ENCODE measurements around the gene ITGA11. TPM values are rescaled to one million over a fixed set of nuclear protein-coding genes. Genes with fewer than 3 reads are reported as not detected.
A peak's percentile ranks its signal among the peaks of the same experiment; 100 is the strongest.

ITGA11 gene
- polyA plus RNA-seq, 1 of the 3 experiments (the other 2 are of a cell fraction), result 0.49 TPM

DNA sequence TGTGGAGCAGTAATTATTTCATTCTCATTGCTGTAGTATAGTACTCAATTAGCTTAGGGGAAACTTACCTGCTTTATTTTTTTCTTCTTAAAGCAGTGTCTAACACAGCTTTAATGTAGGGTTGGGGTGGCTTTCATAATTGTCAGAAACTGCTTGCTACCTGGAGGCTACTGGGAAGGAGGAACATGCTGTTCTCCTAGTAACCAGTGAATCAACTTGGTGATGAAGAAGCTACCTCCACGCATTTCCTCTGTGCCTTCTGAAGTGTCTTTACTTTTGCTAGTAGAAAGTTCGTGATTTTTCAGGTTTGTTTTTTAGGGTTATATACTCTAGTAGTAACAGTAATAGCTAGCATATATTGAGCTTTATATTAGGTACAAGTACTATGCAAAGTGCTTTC is 142.9 kb downstream of the ITGA11 start:
- H3K36me3 ChIP-seq (replicated peaks in 1 of 2; ENCODE audit: control insufficient read depth in 1 of 2, insufficient read depth in 2 of 2, low read length in 1 of 2), result peaks cover 52 to 57% of the 10 kb centered on the region in 2 experiments
- peaks cover 3% of the 10 kb centered on the region for H3F3A ChIP-seq (replicated peaks; ENCODE audit: insufficient read depth)
- 96% methylated on average over 2 of the region's 2 CpGs for WGBS (ENCODE audit: low lambda C conversion rate)
- peaks cover 100% of the 10 kb centered on the region for H3K79me2 ChIP-seq (ENCODE audit: insufficient read depth)
- POLR2A ChIA-PET, result interaction anchor here (1.7 kb wide), 1 partner anchor 11 kb away, joined by 5 read pairs; the partner anchor contains the start of gene FEM1B
- peaks cover 4 to 5% of the 10 kb centered on the region in 2 experiments; a peak in 3 of 4 replicates for H3K4me1 ChIP-seq (ENCODE audit: control insufficient read depth in 1 of 2, insufficient read depth in 2 of 2, low read depth in 1 of 2, low read length in 1 of 2)
- no peaks in the 10 kb centered on the region for H3K9me2 ChIP-seq
- no peak overlapping the region for H3K4me3 ChIP-seq (ENCODE audit: low read depth in 2 of 2, low read length in 1 of 2)
- H3K9ac ChIP-seq, result no peak overlapping the region
- TF ChIP-seq RAD21 (IDR thresholded peaks at IDR 0.05; ENCODE audit: low read length) (no peak), TCF12 (IDR thresholded peaks at IDR 0.05) (no peak), EZH2phosphoT487 (IDR thresholded peaks at IDR 0.05; ENCODE audit: borderline replicate concordance, low read depth) (no peak), YY1 (IDR thresholded peaks at IDR 0.05; ENCODE audit: low read depth) (no peak), ELF1 (IDR thresholded peaks at IDR 0.05) (no peak), NFIC (IDR thresholded peaks at IDR 0.05; ENCODE audit: borderline replicate concordance) (no peak), FOXJ3 (CRISPR knock-in tag; IDR thresholded peaks at IDR 0.05) (no peak), TEAD4 (IDR thresholded peaks at IDR 0.05; ENCODE audit: borderline replicate concordance, insufficient read depth) (no peak), RCOR1 (IDR thresholded peaks at IDR 0.05; ENCODE audit: low read length) (no peak), TAF1 (IDR thresholded peaks at IDR 0.05; ENCODE audit: borderline replicate concordance, low read depth, low read length) (no peak), RXRA (IDR thresholded peaks at IDR 0.05; ENCODE audit: borderline replicate concordance, low read depth) (no peak)
- TF ChIP-seq, protein P1, sequence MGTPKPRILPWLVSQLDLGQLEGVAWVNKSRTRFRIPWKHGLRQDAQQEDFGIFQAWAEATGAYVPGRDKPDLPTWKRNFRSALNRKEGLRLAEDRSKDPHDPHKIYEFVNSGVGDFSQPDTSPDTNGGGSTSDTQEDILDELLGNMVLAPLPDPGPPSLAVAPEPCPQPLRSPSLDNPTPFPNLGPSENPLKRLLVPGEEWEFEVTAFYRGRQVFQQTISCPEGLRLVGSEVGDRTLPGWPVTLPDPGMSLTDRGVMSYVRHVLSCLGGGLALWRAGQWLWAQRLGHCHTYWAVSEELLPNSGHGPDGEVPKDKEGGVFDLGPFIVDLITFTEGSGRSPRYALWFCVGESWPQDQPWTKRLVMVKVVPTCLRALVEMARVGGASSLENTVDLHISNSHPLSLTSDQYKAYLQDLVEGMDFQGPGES (IDR thresholded peaks at IDR 0.05; ENCODE audit: low read depth, low read length), result no peak
- TF ChIP-seq, protein P2, sequence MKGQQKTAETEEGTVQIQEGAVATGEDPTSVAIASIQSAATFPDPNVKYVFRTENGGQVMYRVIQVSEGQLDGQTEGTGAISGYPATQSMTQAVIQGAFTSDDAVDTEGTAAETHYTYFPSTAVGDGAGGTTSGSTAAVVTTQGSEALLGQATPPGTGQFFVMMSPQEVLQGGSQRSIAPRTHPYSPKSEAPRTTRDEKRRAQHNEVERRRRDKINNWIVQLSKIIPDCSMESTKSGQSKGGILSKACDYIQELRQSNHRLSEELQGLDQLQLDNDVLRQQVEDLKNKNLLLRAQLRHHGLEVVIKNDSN (IDR thresholded peaks at IDR 0.05; ENCODE audit: borderline replicate concordance, low read depth), result no peak
- TF ChIP-seq, protein P3, sequence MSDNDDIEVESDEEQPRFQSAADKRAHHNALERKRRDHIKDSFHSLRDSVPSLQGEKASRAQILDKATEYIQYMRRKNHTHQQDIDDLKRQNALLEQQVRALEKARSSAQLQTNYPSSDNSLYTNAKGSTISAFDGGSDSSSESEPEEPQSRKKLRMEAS (IDR thresholded peaks at IDR 0.05; ENCODE audit: low read depth), result no peak
- CTCF ChIA-PET, result interaction anchor here (2.4 kb wide), 1 partner anchor 17 kb away, joined by 17 read pairs; no protein-coding TSS in a partner anchor
- no peak overlapping the region for H3K4me2 ChIP-seq
- DNase-seq, result no peak
- H2AFZ ChIP-seq (ENCODE audit: low read depth), result no peak overlapping the region
- H3K27me3 ChIP-seq (ENCODE audit: insufficient read depth), result no peaks in the 10 kb centered on the region
- no peaks in the 10 kb centered on the region for H3K9me3 ChIP-seq
- peaks cover 90% of the 10 kb centered on the region for H4K20me1 ChIP-seq (ENCODE audit: insufficient read depth)
- peak overlapping the region in 1 of 2 experiments; percentile 16; a peak in 1 of 4 replicates for H3K27ac ChIP-seq (ENCODE audit: low read depth in 2 of 2, low read length in 1 of 2)

DNA sequence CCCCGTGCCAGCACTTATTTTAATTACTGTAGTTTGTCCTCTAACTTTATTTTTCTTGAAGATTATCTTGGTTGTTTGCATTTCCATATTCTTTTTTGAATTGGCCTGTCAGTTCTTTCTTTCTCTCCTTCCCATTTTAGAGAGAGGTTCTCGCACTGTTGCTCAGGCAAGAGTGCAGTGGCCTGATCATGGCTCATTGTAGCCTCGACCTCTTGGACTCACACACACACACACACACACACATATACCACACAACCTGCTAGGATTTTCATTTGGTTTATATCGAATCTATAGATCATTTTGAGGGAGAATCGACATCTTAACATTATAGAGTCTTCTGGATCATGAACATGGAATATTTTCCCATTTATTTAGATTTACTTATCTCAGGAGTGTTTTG is 145.7 kb downstream of the ITGA11 start:
- Histone ChIP-seq H3F3A (replicated peaks; ENCODE audit: insufficient read depth) (no peaks in the 10 kb centered on the region), H3K27ac (ENCODE audit: low read depth in 2 of 2, low read length in 1 of 2) (no peak overlapping the region), H3K4me1 (ENCODE audit: control insufficient read depth in 1 of 2, insufficient read depth in 2 of 2, low read depth in 1 of 2, low read length in 1 of 2) (peaks cover 0 to 10% of the 10 kb centered on the region in 2 experiments; a peak in 3 of 4 replicates), H3K9me3 (no peaks in the 10 kb centered on the region), H2AFZ (ENCODE audit: low read depth) (no peak overlapping the region), H3K36me3 (replicated peaks in 1 of 2; ENCODE audit: control insufficient read depth in 1 of 2, insufficient read depth in 2 of 2, low read length in 1 of 2) (peaks cover 27 to 34% of the 10 kb centered on the region in 2 experiments), H4K20me1 (ENCODE audit: insufficient read depth) (peaks cover 96% of the 10 kb centered on the region), H3K9ac (no peak overlapping the region), H3K4me3 (ENCODE audit: low read depth in 2 of 2, low read length in 1 of 2) (no peak overlapping the region), H3K79me2 (ENCODE audit: insufficient read depth) (peaks cover 100% of the 10 kb centered on the region), H3K4me2 (no peak overlapping the region), H3K9me2 (no peaks in the 10 kb centered on the region), H3K27me3 (ENCODE audit: insufficient read depth) (no peaks in the 10 kb centered on the region)
- ChIA-PET CTCF (no interaction called here), POLR2A (no interaction called here)
- 89% methylated on average over 5 of the region's 5 CpGs for whole genome bisulfite sequencing (ENCODE audit: low lambda C conversion rate)
- no peak for DNase-seq
- no peak for TF ChIP-seq YY1 (IDR thresholded peaks at IDR 0.05; ENCODE audit: low read depth)
- TF ChIP-seq, protein P2 (IDR thresholded peaks at IDR 0.05; ENCODE audit: borderline replicate concordance, low read depth), result no peak
- TF ChIP-seq POLR2AphosphoS5 (IDR thresholded peaks at IDR 0.05; ENCODE audit: low read depth, low read length), result no peak
- no peak for TF ChIP-seq RCOR1 (IDR thresholded peaks at IDR 0.05; ENCODE audit: low read length)
- no peak for TF ChIP-seq SMC3 (IDR thresholded peaks at IDR 0.05; ENCODE audit: low read depth, low read length)
- TF ChIP-seq, protein P4, sequence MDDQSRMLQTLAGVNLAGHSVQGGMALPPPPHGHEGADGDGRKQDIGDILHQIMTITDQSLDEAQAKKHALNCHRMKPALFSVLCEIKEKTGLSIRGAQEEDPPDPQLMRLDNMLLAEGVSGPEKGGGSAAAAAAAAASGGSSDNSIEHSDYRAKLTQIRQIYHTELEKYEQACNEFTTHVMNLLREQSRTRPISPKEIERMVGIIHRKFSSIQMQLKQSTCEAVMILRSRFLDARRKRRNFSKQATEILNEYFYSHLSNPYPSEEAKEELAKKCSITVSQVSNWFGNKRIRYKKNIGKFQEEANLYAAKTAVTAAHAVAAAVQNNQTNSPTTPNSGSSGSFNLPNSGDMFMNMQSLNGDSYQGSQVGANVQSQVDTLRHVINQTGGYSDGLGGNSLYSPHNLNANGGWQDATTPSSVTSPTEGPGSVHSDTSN (IDR thresholded peaks at IDR 0.05), result no peak
- TF ChIP-seq MXI1 (IDR thresholded peaks at IDR 0.05; ENCODE audit: low read depth, low read length), result no peak
- TF ChIP-seq, protein P5, sequence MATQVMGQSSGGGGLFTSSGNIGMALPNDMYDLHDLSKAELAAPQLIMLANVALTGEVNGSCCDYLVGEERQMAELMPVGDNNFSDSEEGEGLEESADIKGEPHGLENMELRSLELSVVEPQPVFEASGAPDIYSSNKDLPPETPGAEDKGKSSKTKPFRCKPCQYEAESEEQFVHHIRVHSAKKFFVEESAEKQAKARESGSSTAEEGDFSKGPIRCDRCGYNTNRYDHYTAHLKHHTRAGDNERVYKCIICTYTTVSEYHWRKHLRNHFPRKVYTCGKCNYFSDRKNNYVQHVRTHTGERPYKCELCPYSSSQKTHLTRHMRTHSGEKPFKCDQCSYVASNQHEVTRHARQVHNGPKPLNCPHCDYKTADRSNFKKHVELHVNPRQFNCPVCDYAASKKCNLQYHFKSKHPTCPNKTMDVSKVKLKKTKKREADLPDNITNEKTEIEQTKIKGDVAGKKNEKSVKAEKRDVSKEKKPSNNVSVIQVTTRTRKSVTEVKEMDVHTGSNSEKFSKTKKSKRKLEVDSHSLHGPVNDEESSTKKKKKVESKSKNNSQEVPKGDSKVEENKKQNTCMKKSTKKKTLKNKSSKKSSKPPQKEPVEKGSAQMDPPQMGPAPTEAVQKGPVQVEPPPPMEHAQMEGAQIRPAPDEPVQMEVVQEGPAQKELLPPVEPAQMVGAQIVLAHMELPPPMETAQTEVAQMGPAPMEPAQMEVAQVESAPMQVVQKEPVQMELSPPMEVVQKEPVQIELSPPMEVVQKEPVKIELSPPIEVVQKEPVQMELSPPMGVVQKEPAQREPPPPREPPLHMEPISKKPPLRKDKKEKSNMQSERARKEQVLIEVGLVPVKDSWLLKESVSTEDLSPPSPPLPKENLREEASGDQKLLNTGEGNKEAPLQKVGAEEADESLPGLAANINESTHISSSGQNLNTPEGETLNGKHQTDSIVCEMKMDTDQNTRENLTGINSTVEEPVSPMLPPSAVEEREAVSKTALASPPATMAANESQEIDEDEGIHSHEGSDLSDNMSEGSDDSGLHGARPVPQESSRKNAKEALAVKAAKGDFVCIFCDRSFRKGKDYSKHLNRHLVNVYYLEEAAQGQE (IDR thresholded peaks at IDR 0.05; ENCODE audit: low read depth, low read length), result no peak
- no peak for TF ChIP-seq NRF1 (IDR thresholded peaks at IDR 0.05; ENCODE audit: low read depth, low read length)
- no peak for TF ChIP-seq TAF1 (IDR thresholded peaks at IDR 0.05; ENCODE audit: borderline replicate concordance, low read depth, low read length)
- no peak for TF ChIP-seq RFX5 (IDR thresholded peaks at IDR 0.05; ENCODE audit: low read length)

All from SK-N-SH (cell line).